GM12891 (cell line): Measurements from ENCODE around the gene SETD5.

Experiments used
- PAX5 ChIP-seq: IDR thresholded peaks from 2 replicates; pipeline ENCODE4 v1.6.1; 2011; ENCODE audit warnings: low read length, moderate library complexity, mild to moderate bottlenecking; ENCODE audit not compliant: insufficient read depth, severe bottlenecking
- POLR2A ChIP-seq: IDR thresholded peaks from 2 replicates; pipeline ENCODE4 v1.6.1; 2011; ENCODE audit warnings: low read depth, low read length, control low read depth
- POLR2AphosphoS5 ChIP-seq: IDR thresholded peaks from 2 replicates; pipeline ENCODE4 v1.6.1; 2011; ENCODE audit warnings: low read depth, low read length, control low read depth
- POU2F2 ChIP-seq: IDR thresholded peaks from 2 replicates; pipeline ENCODE4 v1.6.1; 2011; ENCODE audit warnings: low read depth, mild to moderate bottlenecking, control low read depth, low read length, moderate library complexity
- SPI1 ChIP-seq: IDR thresholded peaks from 2 replicates; pipeline ENCODE4 v1.6.1; 2011; ENCODE audit warnings: low read depth, low read length, control low read depth
- TAF1 ChIP-seq: IDR thresholded peaks from 2 replicates; pipeline ENCODE4 v1.6.1; 2011; ENCODE audit warnings: low read depth, low read length, control low read depth

DNA sequence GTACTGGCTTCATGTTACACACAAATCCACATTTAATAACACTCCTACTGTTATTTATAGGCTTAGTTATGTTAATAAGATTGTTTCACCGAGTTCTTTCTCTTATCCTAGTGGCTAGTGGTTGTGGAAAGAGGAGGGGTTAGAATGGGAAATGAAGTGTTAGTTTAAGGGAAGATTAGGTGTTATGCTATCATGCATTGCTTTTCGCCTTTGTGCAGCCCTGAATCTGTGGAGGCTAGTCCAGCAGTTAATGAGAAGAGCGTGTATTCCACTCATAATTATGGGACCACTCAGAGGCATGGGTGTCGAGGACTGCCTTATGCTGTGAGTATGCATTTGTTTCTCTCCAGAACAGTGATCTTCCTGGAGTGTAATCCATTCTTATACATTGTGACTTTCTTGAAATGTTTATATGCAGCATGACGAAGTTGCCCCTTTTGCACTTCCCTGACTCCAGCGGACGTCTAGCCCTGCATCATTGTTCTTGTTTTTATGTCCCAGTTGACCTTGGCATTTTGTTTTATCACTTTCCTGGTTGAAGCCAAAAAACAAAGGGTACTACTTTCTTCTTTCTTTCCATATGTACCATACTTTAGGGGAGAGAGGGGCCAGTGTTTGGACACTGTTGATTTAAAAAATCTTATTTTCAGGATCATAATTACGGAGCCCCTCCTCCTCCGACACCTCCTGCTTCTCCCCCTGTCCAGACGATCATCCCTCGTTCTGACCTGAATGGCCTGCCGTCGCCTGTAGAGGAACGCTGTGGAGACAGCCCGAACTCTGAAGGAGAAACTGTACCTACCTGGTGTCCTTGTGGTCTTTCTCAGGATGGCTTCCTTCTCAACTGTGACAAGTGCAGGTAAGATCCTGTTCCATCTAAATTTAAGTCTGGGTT lies 36.5 kb downstream of the SETD5 start:
- TF ChIP-seq POLR2A (no peak), POU2F2 (no peak), TAF1 (no peak), POLR2AphosphoS5 (no peak), SPI1 (no peak), PAX5 (no peak)
